Measurements from ENCODE around the gene SPTBN1. TPM values are rescaled to one million over a fixed set of nuclear protein-coding genes. Genes with fewer than 3 reads are reported as not detected.
"Not testable (repeated sequence)": the region's sequence is repeated elsewhere in the genome, so short reads cannot be mapped to it uniquely, and the experiment has no call there.

Gene SPTBN1
- total RNA-seq, 1 donor from 2014 or later = 217 TPM

DNA sequence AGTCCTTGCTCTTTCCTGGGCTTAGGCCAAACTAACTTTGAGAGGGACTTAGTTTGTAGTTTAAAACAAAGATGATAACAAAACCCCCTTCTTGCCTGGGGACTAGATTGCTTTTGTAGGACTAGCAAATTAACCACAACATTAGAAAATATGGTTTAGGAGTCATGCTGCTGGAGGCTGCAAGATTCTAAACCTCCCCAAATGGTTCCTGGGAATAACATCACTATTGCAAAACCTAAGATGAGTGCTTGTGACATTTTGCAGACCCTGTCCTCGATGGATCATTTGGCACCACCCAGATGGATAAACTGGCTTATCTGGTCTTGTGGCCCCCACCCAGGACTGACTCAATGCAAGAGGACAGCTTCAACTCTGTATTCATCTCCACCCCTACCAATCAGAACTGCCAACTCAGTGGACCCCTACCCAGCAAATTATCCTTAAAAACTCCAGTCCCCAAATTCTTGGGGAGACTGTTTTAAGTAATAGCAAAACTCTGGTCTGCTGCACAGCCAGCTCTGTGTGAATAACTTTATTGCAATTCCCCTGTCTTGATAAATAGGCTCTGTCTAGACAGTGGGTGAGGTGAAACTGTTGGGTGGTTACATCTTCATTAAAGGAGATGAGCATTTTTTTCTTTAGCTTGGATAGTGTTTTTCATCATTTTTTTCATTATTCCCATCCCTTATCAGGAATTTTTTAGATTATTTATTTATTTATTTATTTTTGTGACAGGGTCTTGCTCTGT is 58.9 kb downstream of the SPTBN1 start:
- no peak for TF ChIP-seq CTCF (conservative IDR thresholded peaks at IDR 0.05)
- no peak for DNase-seq (ENCODE audit: low read depth, low spot score)
- Mint-ChIP-seq H3K9me3 (no peaks in the 10 kb centered on the region), H3K4me1 (peaks cover 26% of the 10 kb centered on the region), H3K4me3 (no peak overlapping the region), H3K27me3 (ENCODE audit: low read depth) (no peaks in the 10 kb centered on the region), H3K27ac (ENCODE audit: unreplicated experiment) (no peak overlapping the region), H3K36me3 (ENCODE audit: low read depth) (no peaks in the 10 kb centered on the region)

DNA sequence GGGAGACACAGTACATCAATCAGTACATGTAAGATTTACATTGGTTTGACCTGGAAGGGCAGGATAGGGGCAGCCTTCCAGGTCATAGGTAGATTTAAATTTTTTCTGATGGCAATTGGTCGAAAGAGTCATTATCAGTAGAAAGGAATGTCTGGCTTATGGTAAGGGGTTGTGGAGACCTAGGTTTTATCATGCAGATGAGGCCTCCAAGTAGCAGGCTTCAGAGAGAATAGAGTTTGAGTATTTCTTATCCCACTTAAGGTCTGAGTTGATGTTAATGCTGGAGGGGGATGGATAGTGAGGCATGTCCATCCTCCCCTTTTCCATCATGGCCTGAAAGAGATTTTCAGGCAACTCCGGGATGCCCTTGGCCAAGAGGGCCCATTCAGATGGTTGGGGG is 60.7 kb downstream of the SPTBN1 start:
- H3K27me3 Mint-ChIP-seq (ENCODE audit: low read depth) = no peaks in the 10 kb centered on the region
- peaks cover 16% of the 10 kb centered on the region for H3K4me1 Mint-ChIP-seq
- H3K9me3 Mint-ChIP-seq = no peaks in the 10 kb centered on the region
- no peak for TF ChIP-seq CTCF (conservative IDR thresholded peaks at IDR 0.05)
- H3K4me3 Mint-ChIP-seq = no peak overlapping the region
- no peak for DNase-seq (ENCODE audit: low read depth, low spot score)
- no peaks in the 10 kb centered on the region for H3K36me3 Mint-ChIP-seq (ENCODE audit: low read depth)
- H3K27ac Mint-ChIP-seq (ENCODE audit: unreplicated experiment) = no peak overlapping the region

DNA sequence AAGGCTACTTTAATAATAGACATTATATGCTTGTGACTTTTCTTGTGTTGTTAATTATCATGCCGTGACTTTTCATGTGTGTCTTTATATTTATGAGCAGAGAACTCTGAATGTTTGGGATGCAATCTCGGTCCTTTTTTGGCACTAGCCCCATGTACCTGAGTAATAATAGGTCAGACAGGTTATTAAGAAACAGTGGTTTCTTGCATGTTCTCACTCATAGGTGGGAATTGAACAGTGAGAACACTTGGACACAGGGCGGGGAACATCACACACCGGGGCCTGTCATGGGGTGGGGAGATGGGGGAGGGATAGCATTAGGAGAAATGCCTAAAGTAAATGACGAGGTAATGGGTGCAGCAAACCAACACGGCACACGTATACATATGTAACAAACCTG is 61.9 kb downstream of the SPTBN1 start:
- H3K27ac Mint-ChIP-seq (ENCODE audit: unreplicated experiment) = not testable (repeated sequence)

GRCh38 chr2:54518430-54518829 is 62.3 kb downstream of the SPTBN1 start:
- Mint-ChIP-seq H3K27me3 (ENCODE audit: low read depth) (no peaks in the 10 kb centered on the region), H3K4me1 (peaks cover 15% of the 10 kb centered on the region), H3K36me3 (ENCODE audit: low read depth) (no peaks in the 10 kb centered on the region), H3K9me3 (no peaks in the 10 kb centered on the region), H3K27ac (ENCODE audit: unreplicated experiment) (no peak overlapping the region), H3K4me3 (no peak overlapping the region)
- TF ChIP-seq CTCF (conservative IDR thresholded peaks at IDR 0.05) = no peak
- no peak for DNase-seq (ENCODE audit: low read depth, low spot score)

More for the DNA sequence above, 61.9 kb downstream of the SPTBN1 start:
- not testable (repeated sequence) for H3K4me3 Mint-ChIP-seq; H3K36me3 Mint-ChIP-seq (ENCODE audit: low read depth); H3K27me3 Mint-ChIP-seq (ENCODE audit: low read depth); H3K9me3 Mint-ChIP-seq; DNase-seq (ENCODE audit: low read depth, low spot score)
- H3K4me1 Mint-ChIP-seq = peaks cover 16% of the 10 kb centered on the region

DNA sequence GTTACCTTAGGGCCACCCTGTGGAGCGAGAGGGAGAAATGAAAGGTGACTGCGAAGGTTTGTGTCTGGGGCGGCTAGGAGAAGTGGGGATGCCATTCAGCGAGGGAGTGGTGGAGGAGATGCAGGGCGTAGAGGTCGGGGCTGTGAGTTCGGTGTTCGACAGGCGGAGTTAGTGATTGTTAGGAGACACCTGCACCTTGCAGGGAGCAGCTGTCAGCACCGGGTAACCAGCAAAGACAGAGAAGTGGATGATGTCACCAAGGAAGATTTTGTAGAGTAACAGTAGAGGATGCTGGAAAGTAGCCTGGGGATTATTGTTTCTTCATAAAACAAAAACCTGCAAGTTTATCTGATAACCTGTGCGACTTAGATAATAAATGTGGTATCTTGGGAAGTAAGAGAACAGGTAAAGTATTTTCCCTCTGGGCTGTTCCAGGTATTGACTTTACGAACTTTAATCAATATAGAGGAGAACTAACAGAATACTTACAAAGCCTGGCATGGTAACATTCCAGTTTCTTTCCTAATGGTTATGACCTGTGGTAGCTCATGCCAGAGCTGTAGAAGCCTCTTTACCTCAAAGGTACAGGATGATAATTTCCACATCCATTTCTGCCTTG is 63.8 kb downstream of the SPTBN1 start:
- Mint-ChIP-seq H3K27me3 (ENCODE audit: low read depth) (no peaks in the 10 kb centered on the region), H3K9me3 (no peaks in the 10 kb centered on the region), H3K4me1 (peaks cover 26% of the 10 kb centered on the region), H3K36me3 (ENCODE audit: low read depth) (no peaks in the 10 kb centered on the region), H3K4me3 (no peak overlapping the region), H3K27ac (ENCODE audit: unreplicated experiment) (no peak overlapping the region)
- DNase-seq (ENCODE audit: low read depth, low spot score) = no peak
- TF ChIP-seq CTCF (conservative IDR thresholded peaks at IDR 0.05) = no peak

GRCh38 chr2:54520687-54521086 is 64.6 kb downstream of the SPTBN1 start:
- DNase-seq (ENCODE audit: low read depth, low spot score) = no peak
- no peaks in the 10 kb centered on the region for H3K36me3 Mint-ChIP-seq (ENCODE audit: low read depth)
- H3K4me3 Mint-ChIP-seq = no peak overlapping the region
- no peaks in the 10 kb centered on the region for H3K27me3 Mint-ChIP-seq (ENCODE audit: low read depth)
- TF ChIP-seq CTCF (conservative IDR thresholded peaks at IDR 0.05) = no peak
- no peaks in the 10 kb centered on the region for H3K9me3 Mint-ChIP-seq
- H3K27ac Mint-ChIP-seq (ENCODE audit: unreplicated experiment) = no peak overlapping the region
- peaks cover 27% of the 10 kb centered on the region for H3K4me1 Mint-ChIP-seq
